DMS153 treated with DMSO at 0.1 percent for 48 hours (cell line): ENCODE data around the gene EMC9.

Source experiments
- DNase-seq: peaks from one replicate; lab custom pipeline; 2025; ENCODE audit not compliant: unreplicated experiment; lab: John Stamatoyannopoulos, UW

Gene EMC9

DNA sequence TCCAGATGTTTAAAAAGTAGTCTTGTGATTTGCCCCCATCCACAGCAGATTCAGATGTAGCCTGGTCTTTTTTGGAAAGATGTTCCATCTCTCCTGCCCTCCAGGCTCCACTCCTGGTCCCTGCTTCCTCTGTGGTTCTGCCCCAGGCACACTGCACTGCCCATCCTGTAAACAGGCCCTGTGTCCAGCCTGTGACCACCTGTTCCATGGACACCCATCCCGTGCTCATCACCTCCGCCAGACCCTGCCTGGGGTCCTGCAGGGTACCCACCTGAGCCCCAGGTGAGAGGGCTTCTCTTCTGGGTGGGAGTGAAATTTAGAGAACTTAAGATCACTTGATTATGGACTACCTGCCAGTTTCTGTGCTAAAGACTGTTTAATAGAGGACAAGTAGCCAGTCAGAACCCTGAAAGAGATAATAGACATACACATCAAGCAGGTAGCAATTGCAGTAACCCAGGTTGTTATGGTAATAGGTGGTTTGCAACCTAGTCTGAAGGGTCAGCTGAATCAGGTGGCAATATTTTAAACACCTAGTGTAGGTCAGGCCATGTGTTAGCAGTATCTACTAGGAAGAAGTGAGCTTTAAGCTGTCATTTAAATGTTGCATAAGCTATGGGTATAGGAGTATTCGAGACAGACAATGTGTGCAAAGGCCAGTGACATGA lies 8.0 kb upstream of the EMC9 start:
- DNase-seq, result no peak

DNA sequence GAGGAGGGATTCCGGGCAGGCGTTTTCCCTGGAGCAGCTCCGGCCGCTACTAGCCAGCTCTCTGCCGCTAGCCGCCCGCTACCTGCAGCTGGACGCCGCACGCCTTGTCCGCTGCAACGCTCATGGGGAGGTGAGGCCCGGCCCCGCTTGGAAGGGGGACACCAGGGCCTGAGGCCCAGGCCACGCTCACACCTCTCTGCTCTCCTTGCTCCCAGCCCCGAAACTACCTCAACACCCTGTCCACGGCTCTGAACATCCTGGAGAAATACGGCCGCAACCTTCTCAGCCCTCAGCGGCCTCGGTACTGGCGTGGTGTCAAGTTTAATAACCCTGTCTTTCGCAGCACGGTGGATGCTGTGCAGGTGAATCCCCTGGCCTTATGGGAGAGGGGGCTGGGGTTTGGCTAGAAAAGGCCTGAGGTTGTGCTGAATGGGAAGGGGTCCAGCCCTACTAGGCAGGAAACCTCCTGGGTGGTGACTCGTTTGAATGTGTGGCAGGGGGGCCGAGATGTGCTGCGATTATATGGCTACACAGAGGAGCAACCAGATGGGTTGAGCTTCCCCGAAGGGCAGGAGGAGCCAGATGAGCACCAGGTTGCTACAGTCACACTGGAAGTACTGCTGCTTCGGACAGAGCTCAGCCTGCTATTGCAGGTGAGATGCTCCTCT lies 6.5 kb upstream of the EMC9 start:
- DNase-seq, result no peak

DNA sequence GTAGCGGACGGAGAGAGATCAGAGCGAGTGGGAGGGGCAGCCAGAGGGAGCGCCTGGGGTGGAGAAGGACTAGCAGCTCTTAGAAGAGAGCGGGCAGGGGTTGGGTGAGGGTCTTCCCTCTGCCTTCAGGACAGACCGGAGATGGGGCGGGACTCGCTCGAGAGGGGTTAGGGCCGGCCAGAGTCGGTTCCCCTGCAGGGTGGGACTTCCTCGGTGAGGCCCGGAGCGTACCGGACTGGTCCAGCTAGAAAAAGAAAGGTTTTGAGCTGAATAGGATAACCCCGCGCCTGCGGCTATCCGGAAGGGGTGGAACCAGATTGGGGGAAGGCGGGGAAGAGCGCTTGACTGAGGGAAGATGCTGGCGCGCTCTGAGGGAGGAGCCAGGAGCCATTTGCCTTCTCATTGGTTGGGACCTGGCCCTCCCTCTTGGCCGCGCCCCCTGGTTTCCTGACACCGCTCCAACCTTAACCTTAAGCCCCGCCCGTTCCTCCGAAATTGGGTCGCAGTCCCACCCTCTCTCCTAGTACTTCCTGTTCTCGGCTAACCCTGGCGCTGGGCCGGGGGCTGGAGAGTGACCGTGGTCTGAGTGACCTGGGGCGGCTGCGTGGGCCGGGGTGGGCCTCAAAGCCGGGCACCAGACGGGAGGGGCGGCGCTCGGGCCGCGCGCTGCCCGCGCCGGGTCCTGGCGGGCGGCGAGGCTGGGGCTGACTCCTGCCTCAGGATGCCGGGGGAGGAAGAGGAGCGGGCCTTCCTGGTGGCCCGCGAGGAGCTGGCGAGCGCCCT lies 5.8 kb upstream of the EMC9 start, which contains the start of gene RNF31:
Gene RNF31, plus strand, starts transcription at position 521 of the 783 bp plus-strand sequence. Its CDS starts 201 bp downstream, at position 722.
- DNase-seq, result peak; percentile 96

DNA sequence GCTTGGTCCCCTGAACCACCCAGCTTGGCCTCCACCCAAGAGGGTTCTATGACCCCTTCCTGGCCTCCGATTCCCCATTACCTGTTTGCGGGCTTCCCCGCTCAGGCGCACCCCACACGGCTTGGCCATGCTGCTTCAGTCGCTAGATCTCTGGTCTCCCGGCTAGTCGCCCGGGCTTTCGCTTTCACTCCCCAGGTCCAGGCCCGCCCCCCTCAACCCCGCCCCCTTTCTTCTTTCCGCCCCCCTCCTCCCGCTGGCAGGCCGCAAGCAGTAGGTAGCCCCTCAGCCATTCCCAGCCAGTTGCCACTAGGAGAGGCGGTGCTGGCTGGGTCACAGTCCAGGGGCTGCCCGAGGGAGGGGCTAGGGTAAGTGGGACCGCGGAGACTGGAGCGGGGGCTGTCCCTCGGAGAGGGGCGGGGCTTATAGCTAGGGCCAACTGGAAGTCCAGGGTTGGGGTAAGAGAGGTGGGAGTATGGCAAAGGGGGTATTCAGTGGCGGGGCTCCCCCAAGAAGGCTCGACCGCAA lies 5.1 kb upstream of the EMC9 start, which contains the start of gene PSME2:
Gene PSME2, minus strand, starts transcription at position 158 of the 525 bp plus-strand sequence. Its CDS starts 29 bp downstream, at position 129.
- DNase-seq, result peak; percentile 76

- DNase-seq, result no peak
Measured at GRCh38 chr14:24145690-24146452, 4.5 kb upstream of the EMC9 start.

- no peak for DNase-seq
Measured at GRCh38 chr14:24145219-24145618, 3.8 kb upstream of the EMC9 start.

DNA sequence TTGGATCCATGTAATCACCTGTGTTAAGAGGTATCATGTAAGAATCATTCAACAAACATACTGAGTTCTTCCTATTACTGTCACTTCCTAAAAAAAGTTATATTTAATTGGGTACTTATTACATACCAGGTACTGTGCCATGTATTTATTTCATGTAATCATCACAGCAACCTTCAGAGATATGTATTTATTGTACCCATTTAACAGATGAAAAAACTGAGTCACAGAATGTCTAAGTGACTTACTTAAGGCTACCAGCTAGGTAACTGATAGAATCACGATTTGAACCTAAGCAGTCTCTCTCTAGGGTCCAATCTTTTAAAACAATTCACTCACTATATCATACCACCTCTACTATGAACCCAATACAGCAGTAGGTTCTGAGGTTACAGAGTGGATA lies 3.1 kb upstream of the EMC9 start:
- no peak for DNase-seq

GRCh38 chr14:24143511-24143910 lies 2.1 kb upstream of the EMC9 start:
- DNase-seq, result no peak

DNA sequence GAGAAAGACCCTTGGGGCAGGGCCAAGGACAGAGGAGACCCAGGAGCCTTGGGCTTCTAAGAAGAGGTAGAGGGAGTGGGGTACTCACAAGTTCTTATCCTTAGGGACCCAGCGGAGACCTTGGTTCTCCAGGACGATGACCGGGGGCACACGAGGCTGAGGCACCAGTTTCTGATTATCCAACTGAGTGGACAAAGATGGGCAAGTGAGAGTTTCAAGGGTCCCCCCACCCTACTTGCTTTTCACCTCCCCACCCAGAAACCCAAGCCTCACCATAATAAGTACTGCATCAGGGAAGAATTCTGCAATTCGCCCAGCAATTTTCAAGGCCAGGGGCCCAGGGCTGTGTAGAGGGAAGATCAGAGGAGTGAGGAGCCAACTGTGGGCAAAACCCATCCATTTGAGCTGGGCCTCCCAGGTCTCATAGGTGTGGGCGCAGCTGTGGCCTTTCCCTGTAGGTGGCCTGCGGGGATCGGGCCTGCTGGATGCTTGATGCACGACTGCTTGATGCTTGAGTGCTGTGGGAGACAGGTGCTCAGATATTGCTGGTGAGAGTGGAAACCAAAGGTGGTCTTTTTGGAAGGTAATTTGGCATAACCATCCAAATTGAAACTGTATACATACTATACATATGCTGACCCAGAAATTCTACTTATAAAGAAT lies 2.0 kb downstream of the EMC9 start:
- no peak for DNase-seq

GRCh38 chr14:24138396-24139271 lies 2.8 kb downstream of the EMC9 start:
- no peak for DNase-seq

- no peak for DNase-seq
Measured at GRCh38 chr14:24137529-24138395, 3.6 kb downstream of the EMC9 start.

DNA sequence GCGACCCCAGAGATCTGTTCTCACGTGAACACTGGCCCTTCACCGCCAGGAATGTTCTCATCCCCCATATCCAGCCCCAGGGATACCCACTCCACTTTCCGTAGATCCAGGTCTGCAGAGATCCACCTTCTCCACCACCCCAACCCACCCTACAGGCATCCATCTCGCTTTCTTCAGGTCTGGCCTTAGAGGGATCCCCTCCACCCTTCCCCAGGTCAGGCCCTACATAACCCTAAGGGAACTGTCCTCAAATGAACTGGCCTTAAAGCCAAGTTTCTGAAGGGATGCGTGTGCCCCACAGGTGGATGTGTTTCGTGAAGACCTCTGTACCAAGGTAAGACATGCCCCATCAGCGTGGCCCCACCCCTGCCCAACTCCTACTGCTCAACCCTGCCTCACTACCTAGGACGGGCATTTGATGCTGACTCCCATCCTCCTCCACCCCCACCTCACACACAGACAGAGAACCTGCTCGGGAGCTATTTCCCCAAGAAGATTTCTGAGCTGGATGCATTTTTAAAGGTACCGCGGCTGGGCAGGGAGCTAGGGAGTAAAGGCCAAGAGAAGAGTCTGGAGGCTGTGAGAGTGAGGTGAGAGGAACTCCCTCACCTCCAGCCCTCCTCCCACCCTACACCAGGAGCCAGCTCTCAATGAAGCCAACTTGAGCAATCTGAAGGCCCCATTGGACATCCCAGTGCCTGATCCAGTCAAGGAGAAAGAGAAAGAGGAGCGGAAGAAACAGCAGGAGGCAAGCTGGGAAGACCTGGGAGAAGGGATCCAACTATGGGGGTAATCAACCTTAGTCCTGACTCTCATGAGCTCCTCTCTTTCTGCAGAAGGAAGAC lies 4.5 kb downstream of the EMC9 start:
- DNase-seq, result no peak

GRCh38 chr14:24135834-24136683 lies 5.3 kb downstream of the EMC9 start, which contains the start of gene PSME1:
Gene PSME1, plus strand, starts transcription at chr14:24136194. Its CDS starts 69 bp downstream, at chr14:24136263.
- peak; percentile 92 for DNase-seq

DNA sequence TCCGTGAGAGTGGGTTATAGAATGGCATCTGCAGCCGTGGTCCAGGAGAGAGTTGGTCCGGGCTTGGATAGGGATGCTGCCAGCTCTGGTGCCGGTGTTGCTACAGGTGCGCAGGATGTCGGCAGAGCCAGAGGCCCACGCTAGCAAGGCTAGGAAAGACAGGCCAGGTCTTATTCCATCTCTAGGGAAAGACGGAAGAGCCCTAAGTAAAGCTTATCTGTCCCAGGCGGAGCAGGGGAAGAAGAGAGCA lies 5.9 kb downstream of the EMC9 start:
- no peak for DNase-seq

GRCh38 chr14:24133735-24134134 lies 7.7 kb downstream of the EMC9 start:
- no peak for DNase-seq

- DNase-seq, result no peak
Measured at GRCh38 chr14:24132976-24133375, 8.4 kb downstream of the EMC9 start.
